ENCODE data around the gene TCHHL1. TPM values are rescaled to one million over a fixed set of nuclear protein-coding genes. Genes with fewer than 3 reads are reported as not detected.

TCHHL1 gene
- total RNA-seq, 1 experiment from 2014 or later, result not detected

DNA sequence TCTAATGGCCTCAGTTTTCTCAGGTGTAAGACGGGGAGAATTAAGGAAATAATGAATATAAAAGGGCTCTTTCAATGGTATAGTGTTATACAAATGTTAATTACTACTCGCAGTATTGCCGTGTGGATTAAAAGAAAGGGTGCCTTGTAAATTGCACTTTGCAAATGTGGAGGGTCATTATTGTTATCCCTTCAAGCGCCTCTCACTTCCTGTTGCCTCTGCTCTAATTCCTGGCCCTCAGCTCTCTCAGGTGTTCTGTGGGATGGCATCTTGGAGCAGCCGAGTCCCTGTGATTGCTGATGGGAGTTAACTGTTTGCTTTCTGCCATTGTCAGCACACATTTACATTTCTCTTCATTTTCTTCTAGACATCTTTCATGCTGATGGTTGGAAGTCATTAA is 45.0 kb downstream of the TCHHL1 start:
- Histone ChIP-seq H3K4me2 (ENCODE audit: low read length) (no peak overlapping the region), H3K79me2 (ENCODE audit: insufficient read depth, low read length) (no peaks in the 10 kb centered on the region), H3K9ac (ENCODE audit: low read length) (no peak overlapping the region), H3K9me3 (ENCODE audit: control insufficient read depth in 1 of 2, insufficient read depth in 1 of 2, low read depth in 1 of 2, low read length in 2 of 2) (0 out of 4 replicates have a peak, but pooled peaks cover 0 to 6% of the 10 kb centered on the region in 2 experiments), H4K20me1 (ENCODE audit: insufficient read depth) (no peaks in the 10 kb centered on the region), H2AFZ (ENCODE audit: low read depth, low read length, poor library complexity, severe bottlenecking) (no peak overlapping the region), H3K36me3 (ENCODE audit: control insufficient read depth in 1 of 2, insufficient read depth in 2 of 2, low read length in 2 of 2) (no peaks in the 10 kb centered on the region), H3K4me1 (ENCODE audit: control insufficient read depth in 1 of 2, insufficient read depth in 2 of 2, low read length in 2 of 2) (peaks cover 19 to 34% of the 10 kb centered on the region in 2 experiments), H3K9me2 (ENCODE audit: insufficient read depth) (no peaks in the 10 kb centered on the region; the same call in 1 of the 2 replicates), H3K27ac (ENCODE audit: low read depth, low read length) (no peak overlapping the region), H3K27me3 (ENCODE audit: insufficient read depth, low read length) (no peaks in the 10 kb centered on the region; the same call in 1 of the 2 replicates), H3K4me3 (replicated peaks in 1 of 2; ENCODE audit: low read depth in 1 of 2, low read length in 2 of 2) (no peak overlapping the region)
- ATAC-seq (no peak), DNase-seq (ENCODE audit: low read depth, low spot score) (no peak)
- intact Hi-C loops (cut with micrococcal nuclease), result no loop called here
- ChIA-PET RAD21 (ENCODE audit: low non-redundant PET in 1 of 2, low total read pairs in 2 of 2, uncharacterized antibody in 2 of 2, unreplicated experiment in 2 of 2) (no interaction called here), CTCF (interaction anchor here (1.7 kb wide), 1 partner anchor 110 kb away, joined by 4 read pairs; no protein-coding TSS in a partner anchor), POLR2A (interaction anchor here (1.7 kb wide), 1 partner anchor 9 kb away, joined by 4 read pairs; no protein-coding TSS in a partner anchor)
- TF ChIP-seq POLR2A (IDR thresholded peaks at IDR 0.05; ENCODE audit: borderline replicate concordance, extremely low read depth, insufficient read depth, insufficient read length) (no peak), ELF1 (IDR thresholded peaks at IDR 0.05; ENCODE audit: borderline replicate concordance, low read depth) (no peak), POLR2AphosphoS5 (IDR thresholded peaks at IDR 0.05; ENCODE audit: low read depth, low read length) (no peak)
- TF ChIP-seq, protein P1, sequence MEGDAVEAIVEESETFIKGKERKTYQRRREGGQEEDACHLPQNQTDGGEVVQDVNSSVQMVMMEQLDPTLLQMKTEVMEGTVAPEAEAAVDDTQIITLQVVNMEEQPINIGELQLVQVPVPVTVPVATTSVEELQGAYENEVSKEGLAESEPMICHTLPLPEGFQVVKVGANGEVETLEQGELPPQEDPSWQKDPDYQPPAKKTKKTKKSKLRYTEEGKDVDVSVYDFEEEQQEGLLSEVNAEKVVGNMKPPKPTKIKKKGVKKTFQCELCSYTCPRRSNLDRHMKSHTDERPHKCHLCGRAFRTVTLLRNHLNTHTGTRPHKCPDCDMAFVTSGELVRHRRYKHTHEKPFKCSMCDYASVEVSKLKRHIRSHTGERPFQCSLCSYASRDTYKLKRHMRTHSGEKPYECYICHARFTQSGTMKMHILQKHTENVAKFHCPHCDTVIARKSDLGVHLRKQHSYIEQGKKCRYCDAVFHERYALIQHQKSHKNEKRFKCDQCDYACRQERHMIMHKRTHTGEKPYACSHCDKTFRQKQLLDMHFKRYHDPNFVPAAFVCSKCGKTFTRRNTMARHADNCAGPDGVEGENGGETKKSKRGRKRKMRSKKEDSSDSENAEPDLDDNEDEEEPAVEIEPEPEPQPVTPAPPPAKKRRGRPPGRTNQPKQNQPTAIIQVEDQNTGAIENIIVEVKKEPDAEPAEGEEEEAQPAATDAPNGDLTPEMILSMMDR (IDR thresholded peaks at IDR 0.05 in 2 of 3, conservative IDR thresholded peaks at IDR 0.05 in 1 of 3; ENCODE audit: borderline replicate concordance in 1 of 3, insufficient read depth in 1 of 3, low read depth in 2 of 3, low read length in 2 of 3), result no peak
- TF ChIP-seq, protein P2, sequence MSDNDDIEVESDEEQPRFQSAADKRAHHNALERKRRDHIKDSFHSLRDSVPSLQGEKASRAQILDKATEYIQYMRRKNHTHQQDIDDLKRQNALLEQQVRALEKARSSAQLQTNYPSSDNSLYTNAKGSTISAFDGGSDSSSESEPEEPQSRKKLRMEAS (IDR thresholded peaks at IDR 0.05), result no peak
- no TSS peak for BruUV-seq (replicated peaks)

DNA sequence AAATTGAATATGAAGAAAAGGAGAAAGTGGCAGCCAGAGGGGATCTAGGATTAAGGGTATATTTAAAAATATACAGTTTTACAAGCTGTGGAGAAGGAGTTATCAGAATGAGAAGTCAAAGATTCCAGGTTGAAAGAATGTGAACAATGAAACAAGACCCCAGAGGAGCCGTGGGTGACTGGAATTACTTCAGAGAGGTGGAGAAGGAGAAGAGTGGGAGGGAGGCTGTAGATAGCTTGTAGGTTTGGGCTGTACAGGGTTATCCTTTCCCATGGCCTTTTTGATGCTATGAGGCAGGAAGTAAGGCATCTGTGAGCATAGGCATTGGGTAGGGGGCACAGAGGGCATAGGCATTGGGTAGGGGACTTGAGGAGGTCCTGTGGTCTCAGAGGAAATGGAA is 46.8 kb downstream of the TCHHL1 start:
- DNase-seq (ENCODE audit: low read depth, low spot score) (no peak), ATAC-seq (no peak)
- Histone ChIP-seq H3K4me3 (replicated peaks in 1 of 2; ENCODE audit: low read depth in 1 of 2, low read length in 2 of 2) (no peak overlapping the region), H3K9ac (ENCODE audit: low read length) (no peak overlapping the region), H3K4me2 (ENCODE audit: low read length) (no peak overlapping the region), H2AFZ (ENCODE audit: low read depth, low read length, poor library complexity, severe bottlenecking) (no peak overlapping the region), H3K9me2 (ENCODE audit: insufficient read depth) (no peaks in the 10 kb centered on the region; the same call in 1 of the 2 replicates), H4K20me1 (ENCODE audit: insufficient read depth) (no peaks in the 10 kb centered on the region), H3K9me3 (ENCODE audit: control insufficient read depth in 1 of 2, insufficient read depth in 1 of 2, low read depth in 1 of 2, low read length in 2 of 2) (0 out of 4 replicates have a peak, but pooled peaks cover 0 to 6% of the 10 kb centered on the region in 2 experiments), H3K27me3 (ENCODE audit: insufficient read depth, low read length) (no peaks in the 10 kb centered on the region; the same call in 1 of the 2 replicates), H3K36me3 (ENCODE audit: control insufficient read depth in 1 of 2, insufficient read depth in 2 of 2, low read length in 2 of 2) (no peaks in the 10 kb centered on the region), H3K79me2 (ENCODE audit: insufficient read depth, low read length) (no peaks in the 10 kb centered on the region), H3K27ac (ENCODE audit: low read depth, low read length) (no peak overlapping the region), H3K4me1 (ENCODE audit: control insufficient read depth in 1 of 2, insufficient read depth in 2 of 2, low read length in 2 of 2) (peaks cover 14 to 20% of the 10 kb centered on the region in 2 experiments)
- intact Hi-C loops (cut with micrococcal nuclease), result no loop called here
- RAD21 ChIA-PET (ENCODE audit: low non-redundant PET in 1 of 2, low total read pairs in 2 of 2, uncharacterized antibody in 2 of 2, unreplicated experiment in 2 of 2), result no interaction called here
- CTCF ChIA-PET, result no interaction called here
- no TSS peak for BruUV-seq (replicated peaks)
- POLR2A ChIA-PET, result no interaction called here
- TF ChIP-seq, protein P3, sequence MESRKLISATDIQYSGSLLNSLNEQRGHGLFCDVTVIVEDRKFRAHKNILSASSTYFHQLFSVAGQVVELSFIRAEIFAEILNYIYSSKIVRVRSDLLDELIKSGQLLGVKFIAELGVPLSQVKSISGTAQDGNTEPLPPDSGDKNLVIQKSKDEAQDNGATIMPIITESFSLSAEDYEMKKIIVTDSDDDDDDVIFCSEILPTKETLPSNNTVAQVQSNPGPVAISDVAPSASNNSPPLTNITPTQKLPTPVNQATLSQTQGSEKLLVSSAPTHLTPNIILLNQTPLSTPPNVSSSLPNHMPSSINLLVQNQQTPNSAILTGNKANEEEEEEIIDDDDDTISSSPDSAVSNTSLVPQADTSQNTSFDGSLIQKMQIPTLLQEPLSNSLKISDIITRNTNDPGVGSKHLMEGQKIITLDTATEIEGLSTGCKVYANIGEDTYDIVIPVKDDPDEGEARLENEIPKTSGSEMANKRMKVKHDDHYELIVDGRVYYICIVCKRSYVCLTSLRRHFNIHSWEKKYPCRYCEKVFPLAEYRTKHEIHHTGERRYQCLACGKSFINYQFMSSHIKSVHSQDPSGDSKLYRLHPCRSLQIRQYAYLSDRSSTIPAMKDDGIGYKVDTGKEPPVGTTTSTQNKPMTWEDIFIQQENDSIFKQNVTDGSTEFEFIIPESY (IDR thresholded peaks at IDR 0.05; ENCODE audit: extremely low read depth, insufficient replicate concordance, low read length), result no peak
- TF ChIP-seq, protein P1 (IDR thresholded peaks at IDR 0.05 in 2 of 3, conservative IDR thresholded peaks at IDR 0.05 in 1 of 3; ENCODE audit: borderline replicate concordance in 1 of 3, insufficient read depth in 1 of 3, low read depth in 2 of 3, low read length in 2 of 3), result no peak
- no peak for TF ChIP-seq CBX3 (IDR thresholded peaks at IDR 0.05; ENCODE audit: low read depth)
- TF ChIP-seq SIN3A (IDR thresholded peaks at IDR 0.05; ENCODE audit: low read depth), result no peak
- no peak for TF ChIP-seq FOSL1 (IDR thresholded peaks at IDR 0.05; ENCODE audit: low read depth)
- no peak for TF ChIP-seq RAD21 (IDR thresholded peaks at IDR 0.05; ENCODE audit: low read depth)
- no peak for TF ChIP-seq YY1 (IDR thresholded peaks at IDR 0.05; ENCODE audit: extremely low read depth, insufficient replicate concordance, low read depth, low read length)
- TF ChIP-seq CEBPB (IDR thresholded peaks at IDR 0.05; ENCODE audit: low read depth), result no peak
- no peak for TF ChIP-seq EGR1 (IDR thresholded peaks at IDR 0.05; ENCODE audit: low read depth)
- TF ChIP-seq POLR2AphosphoS5 (IDR thresholded peaks at IDR 0.05; ENCODE audit: low read depth, low read length), result no peak
- TF ChIP-seq ELF1 (IDR thresholded peaks at IDR 0.05; ENCODE audit: borderline replicate concordance, low read depth), result no peak

All from HCT116 (cell line).